HG03103 (cell line): ENCODE results near the gene TMPRSS15.

Source experiments
- ATAC-seq: cut with Tn5 transposase; IDR thresholded peaks from one replicate; pipeline ENCODE4 v1.9.1; 2021; ENCODE audit warnings: low read depth; ENCODE audit not compliant: unreplicated experiment

TMPRSS15 gene

GRCh38 chr21:18354947-18355346, 48.6 kb downstream of the TMPRSS15 start:
- ATAC-seq = no peak

- ATAC-seq = no peak
These were observed 53.4 kb downstream of the TMPRSS15 start for GRCh38 chr21:18350216-18350615.

GRCh38 chr21:18349468-18349867, 54.1 kb downstream of the TMPRSS15 start:
- ATAC-seq = no peak

GRCh38 chr21:18340387-18340942, 63.1 kb downstream of the TMPRSS15 start:
- no peak for ATAC-seq

GRCh38 chr21:18335651-18336236, 67.8 kb downstream of the TMPRSS15 start:
- no peak for ATAC-seq

- ATAC-seq = no peak
These were observed 69.5 kb downstream of the TMPRSS15 start for GRCh38 chr21:18334066-18334465.

GRCh38 chr21:18318156-18318555, 85.4 kb downstream of the TMPRSS15 start:
- ATAC-seq = no peak

GRCh38 chr21:18298228-18298627, 105.4 kb downstream of the TMPRSS15 start:
- ATAC-seq = no peak

GRCh38 chr21:18294100-18294499, 109.5 kb downstream of the TMPRSS15 start:
- no peak for ATAC-seq

GRCh38 chr21:18289876-18290275, 113.7 kb downstream of the TMPRSS15 start:
- ATAC-seq = no peak

GRCh38 chr21:18285379-18285778, 118.2 kb downstream of the TMPRSS15 start:
- ATAC-seq = no peak

GRCh38 chr21:18275781-18276180, 127.8 kb downstream of the TMPRSS15 start:
- ATAC-seq = no peak

GRCh38 chr21:18274370-18274769, 129.2 kb downstream of the TMPRSS15 start:
- ATAC-seq = no peak

GRCh38 chr21:18273400-18273799, 130.2 kb downstream of the TMPRSS15 start:
- ATAC-seq = no peak

GRCh38 chr21:18269856-18270255, 133.7 kb downstream of the TMPRSS15 start:
- ATAC-seq = no peak

GRCh38 chr21:18268906-18269305, 134.7 kb downstream of the TMPRSS15 start:
- ATAC-seq = no peak

- ATAC-seq = no peak
These were observed 136.1 kb downstream of the TMPRSS15 start for GRCh38 chr21:18267496-18267895.

- no peak for ATAC-seq
These were observed 137.6 kb downstream of the TMPRSS15 start for GRCh38 chr21:18265944-18266343.

GRCh38 chr21:18253799-18254198, 149.8 kb downstream of the TMPRSS15 start:
- ATAC-seq = no peak

- ATAC-seq = no peak
These were observed 150.4 kb downstream of the TMPRSS15 start for GRCh38 chr21:18253221-18253620.

- no peak for ATAC-seq
These were observed 150.9 kb downstream of the TMPRSS15 start for GRCh38 chr21:18252680-18253079.

- ATAC-seq = no peak
These were observed 151.3 kb downstream of the TMPRSS15 start for GRCh38 chr21:18252256-18252655.

- ATAC-seq = no peak
These were observed 152.5 kb downstream of the TMPRSS15 start for GRCh38 chr21:18251065-18251464.
